Glomerular visceral epithelial cell (primary cell): ENCODE measurements around the gene LBX1.
A peak's percentile ranks its signal among the peaks of the same experiment; 100 is the strongest.

ENCODE experiments used
- DNase-seq: peaks from one replicate; pipeline ENCODE4 v3.0.0-alpha.2; 2016; ENCODE audit errors: extremely low spot score

The LBX1 gene

GRCh38 chr10:101229266-101230182, at the start of gene LBX1:
Gene LBX1 (minus strand): TSS chr10:101229463. CDS start chr10:101228815, 648 bp downstream.
- DNase-seq: no peak

- DNase-seq: no peak
Observed at GRCh38 chr10:101273741-101274140, 44.5 kb upstream of the LBX1 start.

- no peak for DNase-seq
Observed at GRCh38 chr10:101273330-101273729, 44.1 kb upstream of the LBX1 start.

GRCh38 chr10:101272229-101272868, 43.1 kb upstream of the LBX1 start:
- peak; percentile 60 for DNase-seq

GRCh38 chr10:101270763-101271162, 41.5 kb upstream of the LBX1 start:
- DNase-seq: no peak

- no peak for DNase-seq
Observed at GRCh38 chr10:101267776-101268175, 38.5 kb upstream of the LBX1 start.

- no peak for DNase-seq
Observed at GRCh38 chr10:101267290-101267680, 38.0 kb upstream of the LBX1 start.

- DNase-seq: no peak
Observed at GRCh38 chr10:101266381-101267289, 37.4 kb upstream of the LBX1 start.

GRCh38 chr10:101263150-101263752, 34.0 kb upstream of the LBX1 start:
- no peak for DNase-seq

- no peak for DNase-seq
Observed at GRCh38 chr10:101262147-101262546, 32.9 kb upstream of the LBX1 start.

- no peak for DNase-seq
Observed at GRCh38 chr10:101261702-101262101, 32.4 kb upstream of the LBX1 start.

GRCh38 chr10:101260764-101261481, 31.7 kb upstream of the LBX1 start:
- DNase-seq: no peak

GRCh38 chr10:101258179-101258885, 29.1 kb upstream of the LBX1 start:
- no peak for DNase-seq

- no peak for DNase-seq
Observed at GRCh38 chr10:101257491-101257890, 28.2 kb upstream of the LBX1 start.

- DNase-seq: no peak
Observed at GRCh38 chr10:101257084-101257483, 27.8 kb upstream of the LBX1 start.

GRCh38 chr10:101256387-101256786, 27.1 kb upstream of the LBX1 start:
- no peak for DNase-seq

- no peak for DNase-seq
Observed at GRCh38 chr10:101250136-101250535, 20.9 kb upstream of the LBX1 start.

- DNase-seq: no peak
Observed at GRCh38 chr10:101249171-101249581, 19.9 kb upstream of the LBX1 start.

GRCh38 chr10:101246639-101247038, 17.4 kb upstream of the LBX1 start:
- no peak for DNase-seq

GRCh38 chr10:101244321-101245050, 15.2 kb upstream of the LBX1 start:
- DNase-seq: no peak
